Right lobe of liver (tissue), 6 donors: ENCODE results near the gene NUMB. TPM values are rescaled to one million over a fixed set of nuclear protein-coding genes. Genes with fewer than 3 reads are reported as not detected.
"Not testable (repeated sequence)": the region's sequence is repeated elsewhere in the genome, so short reads cannot be mapped to it uniquely, and the experiment has no call there.

Source experiments
- ATAC-seq, 4 donors: fragments of 200-7000 bp; cut with Tn5 transposase; one replicate each; pipeline ENCODE4 v1.9.1; 2020; ENCODE audit warnings: mild to moderate bottlenecking in 4 of 4, moderate library complexity in 4 of 4
- DNase-seq, 3 donors: peaks; one replicate each; pipeline ENCODE4 v3.0.0-alpha.2; 2020
- H3K27ac ChIP-seq, 3 donors: fragments of 200-600 bp; one replicate each; pipeline ENCODE4 v1.8.0; 2022
- H3K27me3 ChIP-seq, 2 donors: fragments of 200-600 bp; one replicate each; pipeline ENCODE4 v1.8.0; 2022
- H3K36me3 ChIP-seq, 4 donors: fragments of 200-600 bp; sonication (generic) in 1 of 4; one replicate each; pipeline versions ENCODE4 v1.5.1 to v1.8.0; 2017 to 2022; ENCODE audit warnings: control low read depth in 1 of 4
- H3K4me1 ChIP-seq, 4 donors: fragments of 200-600 bp; sonication (generic) in 1 of 4; one replicate each; pipeline versions ENCODE4 v1.5.1 to v1.8.0; 2017 to 2022; ENCODE audit warnings: control low read depth in 1 of 4
- H3K4me3 ChIP-seq, 3 donors: fragments of 200-600 bp; one replicate each; pipeline ENCODE4 v1.8.0; 2022
- H3K9me3 ChIP-seq, 4 donors: fragments of 200-600 bp; sonication (generic) in 1 of 4; one replicate each; pipeline versions ENCODE4 v1.5.1 to v1.8.0; 2017 to 2022; ENCODE audit warnings: control low read depth in 1 of 4
- POLR2A ChIP-seq: fragments of 450-650 bp; IDR thresholded peaks from one replicate; pipeline ENCODE4 v1.6.1; 2017; ENCODE audit warnings: antibody characterized with exemption, mild to moderate bottlenecking
- WGBS: methylation state at CpG from one replicate; pipeline ENCODE4 v1.1.6; 2018; ENCODE audit warnings: low coverage, low lambda C conversion rate; ENCODE audit not compliant: insufficient coverage; ENCODE audit errors: missing lambda C conversion rate; 5-methylcytosine and 5-hydroxymethylcytosine counted together
- intact Hi-C, 2 donors: fragments of 100-400 bp; cut with DNase I; formaldehyde crosslinking; loops; one replicate each; pipeline versions ENCODE4 v1.11.2 to v1.14.1; 2022
- total RNA-seq, 6 experiments: library from RNA; depleted of rRNA in 2 of 6; stranded (reverse); fragments of >200 nt in 2 of 6; fragmentation: NEBNext Ultra II Directional in 3 of 6; extraction: Animal tissue kit (Norgen Biotek cat#: 25700) in 3 of 6; gene quantifications; one replicate each; pipeline versions ENCODE4 v1.1.0 to v1.2.4, GENCODE V29; 2016 to 2023
- TF ChIP-seq, protein P1 (sequence below), 4 donors: fragments of 200-600 bp in 3 of 4; fragments of 450-650 bp in 1 of 4; IDR thresholded peaks; one replicate each; pipeline versions ENCODE4 v1.5.1 to v1.8.0; 2016 to 2022; ENCODE audit warnings: antibody characterized with exemption in 4 of 4, mild to moderate bottlenecking in 2 of 4
- donor health status: DM: no; HTN: yes; CAD: no.
- donor health status: DM: no; HTN: no; CAD: no.
- donor health status: DM: no; HTN: no; CAD: no.
- donor health status: DM: no; HTN: yes; CAD: no.
- donor health status: DM: no; HTN: yes; CAD: no.

NUMB gene
- total RNA-seq, 6 experiments from 2014 or later, result 28.3 to 48.4 (median 43.7) TPM

DNA sequence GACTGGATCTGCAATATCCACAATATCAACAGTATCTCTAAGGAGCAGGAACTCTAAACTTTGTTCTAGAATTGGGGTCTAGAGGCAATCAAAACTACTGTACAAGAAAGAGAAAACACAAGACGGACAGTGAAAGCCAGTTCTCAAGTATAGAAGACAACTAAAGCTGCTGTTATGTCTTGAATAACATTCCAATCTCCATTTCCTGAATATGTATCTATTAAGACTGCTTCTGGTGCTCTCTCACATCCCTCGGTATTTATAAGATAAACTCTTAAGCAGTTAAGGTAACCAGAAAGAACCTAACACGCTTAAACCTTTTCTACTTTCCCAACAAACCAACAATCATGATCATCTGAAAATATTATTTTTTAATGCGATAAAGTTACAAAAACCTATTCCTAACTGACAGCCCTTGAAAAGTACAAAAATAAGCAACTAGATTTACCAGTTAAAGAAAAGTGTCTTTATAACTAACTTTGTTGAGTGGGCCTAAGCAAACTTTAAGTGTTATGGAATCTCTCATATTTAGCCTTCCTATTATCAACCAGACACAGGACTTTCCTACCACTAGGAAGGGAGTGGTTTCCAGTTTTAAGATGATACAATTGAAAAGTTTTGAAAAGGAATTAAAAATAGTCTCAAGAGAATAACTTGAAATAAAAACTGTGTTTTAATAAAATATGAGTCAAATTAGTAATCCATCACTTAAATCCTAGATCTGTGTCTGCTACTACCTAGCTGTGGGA is 30.7 kb downstream of the NUMB start:
- intact Hi-C loops, result no loop called here
- ATAC-seq, result no peak
- 83% methylated on average over 4 of the region's 4 CpGs for WGBS
- peak overlapping the region; percentile 37 to 83 (median 39) for H3K27ac ChIP-seq
- no peak for TF ChIP-seq POLR2A
- TF ChIP-seq, protein P1, sequence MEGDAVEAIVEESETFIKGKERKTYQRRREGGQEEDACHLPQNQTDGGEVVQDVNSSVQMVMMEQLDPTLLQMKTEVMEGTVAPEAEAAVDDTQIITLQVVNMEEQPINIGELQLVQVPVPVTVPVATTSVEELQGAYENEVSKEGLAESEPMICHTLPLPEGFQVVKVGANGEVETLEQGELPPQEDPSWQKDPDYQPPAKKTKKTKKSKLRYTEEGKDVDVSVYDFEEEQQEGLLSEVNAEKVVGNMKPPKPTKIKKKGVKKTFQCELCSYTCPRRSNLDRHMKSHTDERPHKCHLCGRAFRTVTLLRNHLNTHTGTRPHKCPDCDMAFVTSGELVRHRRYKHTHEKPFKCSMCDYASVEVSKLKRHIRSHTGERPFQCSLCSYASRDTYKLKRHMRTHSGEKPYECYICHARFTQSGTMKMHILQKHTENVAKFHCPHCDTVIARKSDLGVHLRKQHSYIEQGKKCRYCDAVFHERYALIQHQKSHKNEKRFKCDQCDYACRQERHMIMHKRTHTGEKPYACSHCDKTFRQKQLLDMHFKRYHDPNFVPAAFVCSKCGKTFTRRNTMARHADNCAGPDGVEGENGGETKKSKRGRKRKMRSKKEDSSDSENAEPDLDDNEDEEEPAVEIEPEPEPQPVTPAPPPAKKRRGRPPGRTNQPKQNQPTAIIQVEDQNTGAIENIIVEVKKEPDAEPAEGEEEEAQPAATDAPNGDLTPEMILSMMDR (IDR thresholded peaks at IDR 0.05), result no peak
- DNase-seq, result no peak
- peaks cover 0 to 46% (median 12%) of the 10 kb centered on the region in 4 donors for H3K4me1 ChIP-seq
- no peaks in the 10 kb centered on the region for H3K27me3 ChIP-seq
- no peaks in the 10 kb centered on the region for H3K36me3 ChIP-seq
- H3K9me3 ChIP-seq, result no peaks in the 10 kb centered on the region
- H3K4me3 ChIP-seq, result no peak overlapping the region

DNA sequence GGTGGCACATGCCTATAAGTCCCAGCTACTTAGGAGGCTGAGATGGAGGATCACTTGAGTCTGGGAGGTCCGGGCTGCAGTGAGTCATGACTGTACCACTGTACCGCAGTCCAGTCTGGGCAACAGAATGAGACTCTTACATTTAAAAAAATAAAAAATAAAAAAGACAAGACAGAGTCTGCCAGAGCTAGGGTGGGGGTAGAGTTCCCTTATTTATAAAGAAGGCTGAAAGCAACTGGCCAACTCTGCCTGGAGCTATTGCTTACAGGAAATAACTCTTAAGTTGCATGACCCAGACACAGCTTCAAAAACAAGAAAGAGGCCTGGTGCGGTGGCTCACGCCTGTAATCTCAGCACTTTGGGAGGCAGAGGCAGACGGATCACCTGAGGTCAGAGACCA is 31.5 kb downstream of the NUMB start:
- ATAC-seq (peak in 3 of 4 donors; percentile 4 to 34 (median 24)), DNase-seq (no peak)
- Histone ChIP-seq H3K4me3 (no peak overlapping the region), H3K4me1 (peaks cover 0 to 44% (median 10%) of the 10 kb centered on the region in 4 donors), H3K27me3 (no peaks in the 10 kb centered on the region), H3K27ac (peak overlapping the region in 2 of 3 donors; percentile 39 to 83), H3K9me3 (no peaks in the 10 kb centered on the region), H3K36me3 (no peaks in the 10 kb centered on the region)
- intact Hi-C loops, result no loop called here
- TF ChIP-seq, protein P1 (IDR thresholded peaks at IDR 0.05), result no peak
- TF ChIP-seq POLR2A, result no peak
- 51% methylated on average over 5 of the region's 5 CpGs for WGBS

DNA sequence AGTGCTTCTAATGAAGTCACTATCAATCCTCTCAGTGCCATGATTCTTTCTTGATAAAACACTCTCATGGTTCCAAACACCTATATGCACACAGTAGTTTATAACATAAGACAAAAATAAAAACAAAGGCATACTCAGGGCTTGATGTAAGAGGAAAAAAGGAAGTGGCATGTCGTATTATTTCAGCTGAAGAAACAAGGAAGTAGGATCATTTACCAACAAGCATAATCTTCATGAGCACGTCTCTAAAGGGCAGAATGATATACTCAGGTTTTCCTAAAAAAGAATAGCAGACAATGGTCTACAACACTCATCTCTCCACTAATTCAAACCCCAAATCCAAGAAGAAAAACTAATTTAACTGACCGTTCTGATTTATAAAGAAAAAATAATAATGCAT is 33.9 kb downstream of the NUMB start:
- intact Hi-C loops, result no loop called here
- peak in 1 of 4 donors; percentile 12 for ATAC-seq
- no peak overlapping the region for H3K4me3 ChIP-seq
- no peaks in the 10 kb centered on the region for H3K27me3 ChIP-seq
- 43% methylated on average over 3 of the region's 3 CpGs for WGBS
- DNase-seq, result no peak
- H3K36me3 ChIP-seq, result no peaks in the 10 kb centered on the region
- no peaks in the 10 kb centered on the region for H3K9me3 ChIP-seq
- H3K27ac ChIP-seq, result no peak overlapping the region
- peaks cover 0 to 42% (median 8%) of the 10 kb centered on the region in 4 donors for H3K4me1 ChIP-seq
- TF ChIP-seq POLR2A, result no peak
- TF ChIP-seq, protein P1 (IDR thresholded peaks at IDR 0.05), result no peak

GRCh38 chr14:73423092-73423491 is 35.3 kb downstream of the NUMB start:
- 51% methylated on average over 6 of the region's 6 CpGs for WGBS

DNA sequence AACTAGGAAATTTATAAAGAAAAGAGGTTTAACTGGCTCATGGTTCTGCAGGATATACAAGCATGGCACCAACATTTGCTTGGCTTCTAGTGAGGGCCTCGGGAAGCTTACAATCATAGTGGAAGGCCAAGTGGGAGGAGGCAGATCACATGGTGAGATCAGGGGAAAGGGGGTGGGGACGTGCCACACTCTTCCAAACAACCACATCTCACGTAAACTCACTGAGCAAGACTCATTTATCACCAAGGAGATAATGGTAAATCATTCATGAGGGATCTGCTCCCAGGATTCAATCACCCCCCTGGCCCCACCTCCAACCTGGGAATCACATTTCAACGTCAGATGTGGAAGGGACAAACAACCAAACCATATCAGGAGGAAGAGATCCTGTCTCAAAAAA is 35.8 kb downstream of the NUMB start:
- intact Hi-C loops, result no loop called here
- 6% methylated on average over 3 of the region's 4 CpGs for WGBS
- Histone ChIP-seq H3K4me3 (no peak overlapping the region), H3K27ac (peak overlapping the region in 1 of 3 donors; percentile 38), H3K36me3 (no peaks in the 10 kb centered on the region), H3K9me3 (no peaks in the 10 kb centered on the region), H3K27me3 (no peaks in the 10 kb centered on the region), H3K4me1 (peaks cover 0 to 30% (median 7%) of the 10 kb centered on the region in 4 donors)
- peak; percentile 39 to 62 (median 50) for ATAC-seq
- TF ChIP-seq, protein P1 (IDR thresholded peaks at IDR 0.05), result no peak
- TF ChIP-seq POLR2A, result no peak
- DNase-seq, result no peak

More at GRCh38 chr14:73423092-73423491, 35.3 kb downstream of the NUMB start:
- H3K9me3 ChIP-seq, intact Hi-C loops, H3K4me3 ChIP-seq, H3K27me3 ChIP-seq, DNase-seq, H3K36me3 ChIP-seq: not testable (repeated sequence)
- ATAC-seq, result peak in 3 of 4 donors; percentile 25 to 50 (median 48)
- H3K27ac ChIP-seq, result peak overlapping the region in 1 of 3 donors; percentile 38
- H3K4me1 ChIP-seq, result peaks cover 0 to 36% (median 8%) of the 10 kb centered on the region in 4 donors
